PFSK-1 (cell line): ENCODE results near the gene TMEM255A.

ENCODE experiments used
- FOXP2 ChIP-seq: optimal IDR thresholded peaks from 2 replicates; pipeline ENCODE3; 2011; ENCODE audit warnings: borderline replicate concordance, control low read depth, inconsistent platforms; ENCODE audit not compliant: insufficient read depth; ENCODE audit errors: extremely low read length, extremely low read depth
- POLR2AphosphoS5 ChIP-seq: IDR thresholded peaks from 2 replicates; pipeline ENCODE4 v1.6.1; 2012; ENCODE audit warnings: low read depth, mild to moderate bottlenecking, control low read depth, low read length, moderate library complexity
- SIN3A ChIP-seq: IDR thresholded peaks from 2 replicates; pipeline ENCODE4 v1.6.1; 2012; ENCODE audit warnings: mild to moderate bottlenecking, low read length, moderate library complexity, borderline replicate concordance; ENCODE audit not compliant: insufficient read depth
- TAF1 ChIP-seq: IDR thresholded peaks from 2 replicates; pipeline ENCODE4 v1.6.1; 2012; ENCODE audit warnings: low read length, control low read depth, borderline replicate concordance; ENCODE audit not compliant: insufficient read depth
- TF ChIP-seq, protein P1 (sequence below), 2 experiments: IDR thresholded peaks; 2 replicates each; pipeline versions ENCODE4 v1.6.1 to v1.8.0; 2011 to 2012; ENCODE audit warnings: low read depth in 2 of 2, low read length in 2 of 2, control low read depth in 1 of 2, inconsistent platforms in 1 of 2, mild to moderate bottlenecking in 1 of 2, moderate library complexity in 1 of 2; ENCODE audit not compliant: insufficient read depth in 1 of 2

Gene TMEM255A

DNA sequence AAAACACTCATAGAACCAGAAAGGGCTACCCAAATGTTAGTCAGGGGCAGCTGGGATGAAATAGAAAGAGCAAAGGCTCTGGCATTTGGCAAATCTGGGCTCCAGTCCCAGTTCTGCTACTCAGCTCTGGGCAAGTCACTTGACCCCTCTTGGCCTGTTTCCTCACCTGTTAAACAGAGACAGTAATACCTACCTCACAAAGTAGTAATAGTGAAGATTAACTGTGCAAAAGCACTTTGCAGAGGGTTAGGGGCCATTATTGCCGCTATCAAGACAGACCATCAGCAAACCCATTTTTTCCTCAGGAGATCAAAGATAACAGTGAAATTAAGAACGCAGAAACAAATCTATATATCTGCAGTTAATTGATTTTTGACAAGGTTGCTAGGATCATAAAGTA is 40.0 kb downstream of the TMEM255A start:
- TF ChIP-seq POLR2AphosphoS5 = no peak
- TF ChIP-seq, protein P1, sequence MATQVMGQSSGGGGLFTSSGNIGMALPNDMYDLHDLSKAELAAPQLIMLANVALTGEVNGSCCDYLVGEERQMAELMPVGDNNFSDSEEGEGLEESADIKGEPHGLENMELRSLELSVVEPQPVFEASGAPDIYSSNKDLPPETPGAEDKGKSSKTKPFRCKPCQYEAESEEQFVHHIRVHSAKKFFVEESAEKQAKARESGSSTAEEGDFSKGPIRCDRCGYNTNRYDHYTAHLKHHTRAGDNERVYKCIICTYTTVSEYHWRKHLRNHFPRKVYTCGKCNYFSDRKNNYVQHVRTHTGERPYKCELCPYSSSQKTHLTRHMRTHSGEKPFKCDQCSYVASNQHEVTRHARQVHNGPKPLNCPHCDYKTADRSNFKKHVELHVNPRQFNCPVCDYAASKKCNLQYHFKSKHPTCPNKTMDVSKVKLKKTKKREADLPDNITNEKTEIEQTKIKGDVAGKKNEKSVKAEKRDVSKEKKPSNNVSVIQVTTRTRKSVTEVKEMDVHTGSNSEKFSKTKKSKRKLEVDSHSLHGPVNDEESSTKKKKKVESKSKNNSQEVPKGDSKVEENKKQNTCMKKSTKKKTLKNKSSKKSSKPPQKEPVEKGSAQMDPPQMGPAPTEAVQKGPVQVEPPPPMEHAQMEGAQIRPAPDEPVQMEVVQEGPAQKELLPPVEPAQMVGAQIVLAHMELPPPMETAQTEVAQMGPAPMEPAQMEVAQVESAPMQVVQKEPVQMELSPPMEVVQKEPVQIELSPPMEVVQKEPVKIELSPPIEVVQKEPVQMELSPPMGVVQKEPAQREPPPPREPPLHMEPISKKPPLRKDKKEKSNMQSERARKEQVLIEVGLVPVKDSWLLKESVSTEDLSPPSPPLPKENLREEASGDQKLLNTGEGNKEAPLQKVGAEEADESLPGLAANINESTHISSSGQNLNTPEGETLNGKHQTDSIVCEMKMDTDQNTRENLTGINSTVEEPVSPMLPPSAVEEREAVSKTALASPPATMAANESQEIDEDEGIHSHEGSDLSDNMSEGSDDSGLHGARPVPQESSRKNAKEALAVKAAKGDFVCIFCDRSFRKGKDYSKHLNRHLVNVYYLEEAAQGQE (IDR thresholded peaks at IDR 0.05; ENCODE audit: insufficient read depth in 1 of 2, low read depth in 2 of 2, low read length in 2 of 2) = no peak
- no peak for TF ChIP-seq SIN3A
- no peak for TF ChIP-seq FOXP2
- no peak for TF ChIP-seq TAF1

DNA sequence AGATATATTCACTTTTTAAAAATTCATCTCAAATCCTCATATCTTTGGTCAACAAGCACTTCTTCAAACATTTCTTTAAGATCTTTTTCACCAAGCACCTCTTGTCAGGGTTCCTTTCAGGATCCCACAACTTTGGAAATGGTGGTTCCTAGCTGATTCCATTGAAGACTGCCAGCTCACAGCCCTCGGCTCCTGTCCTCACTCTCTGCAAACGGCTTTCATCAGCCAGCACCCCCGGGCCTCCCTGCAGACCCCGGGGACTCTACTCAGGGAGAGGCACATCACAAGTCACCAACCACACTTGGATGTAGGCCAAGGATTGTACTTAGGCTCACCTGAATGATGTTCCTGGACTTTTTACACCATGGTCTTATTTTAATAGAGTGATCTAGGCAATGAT is 40.7 kb downstream of the TMEM255A start:
- TF ChIP-seq POLR2AphosphoS5 (no peak), TAF1 (no peak), FOXP2 (no peak)
- TF ChIP-seq, protein P1 (IDR thresholded peaks at IDR 0.05; ENCODE audit: insufficient read depth in 1 of 2, low read depth in 2 of 2, low read length in 2 of 2) = no peak

- TF ChIP-seq TAF1 = no peak
- no peak for TF ChIP-seq FOXP2
- TF ChIP-seq, protein P1 (IDR thresholded peaks at IDR 0.05; ENCODE audit: insufficient read depth in 1 of 2, low read depth in 2 of 2, low read length in 2 of 2) = no peak
- no peak for TF ChIP-seq SIN3A
- TF ChIP-seq POLR2AphosphoS5 = no peak
Observed at GRCh38 chrX:120269373-120270035, 41.8 kb downstream of the TMEM255A start.

- TF ChIP-seq FOXP2 (no peak), POLR2AphosphoS5 (no peak), SIN3A (no peak), TAF1 (no peak)
- TF ChIP-seq, protein P1 (IDR thresholded peaks at IDR 0.05; ENCODE audit: insufficient read depth in 1 of 2, low read depth in 2 of 2, low read length in 2 of 2) = no peak
Observed at GRCh38 chrX:120264341-120264740, 46.9 kb downstream of the TMEM255A start.
